Gastroesophageal sphincter (tissue), 3 donors: ENCODE results near the gene CDRT15.

ENCODE experiments used
- CTCF ChIP-seq, 4 experiments: fragments of 200-600 bp in 2 of 4; fragments of 450-650 bp in 2 of 4; sonication (generic) in 1 of 4; IDR thresholded peaks; one replicate each; pipeline ENCODE4 v1.5.1; 2017 to 2019; ENCODE audit warnings: antibody characterized with exemption in 4 of 4, mild to moderate bottlenecking in 2 of 4, moderate library complexity in 2 of 4
- POLR2AphosphoS5 ChIP-seq: sonication (generic); formaldehyde crosslinking; IDR thresholded peaks from one replicate; pipeline ENCODE4 v1.6.1; 2017; ENCODE audit warnings: antibody characterized with exemption

DNA sequence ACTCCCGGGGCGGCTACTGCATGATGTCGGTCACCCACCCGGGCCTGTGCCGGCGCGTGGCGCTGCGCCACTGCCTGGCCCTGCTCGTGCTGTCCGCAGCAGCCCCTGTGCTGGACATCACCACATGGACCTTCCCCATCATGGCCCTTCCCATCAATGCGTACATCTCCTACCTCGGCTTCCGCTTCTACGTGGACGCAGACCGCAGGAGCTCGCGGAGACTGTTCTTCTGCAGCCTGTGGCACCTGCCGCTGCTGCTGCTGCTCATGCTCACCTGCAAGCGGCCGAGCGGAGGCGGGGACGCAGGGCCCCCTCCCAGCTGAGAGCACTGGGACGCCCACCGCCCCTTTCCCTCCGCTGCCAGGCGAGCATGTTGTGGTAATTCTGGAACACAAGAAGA lies 29.8 kb downstream of the CDRT15 start:
- TF ChIP-seq CTCF (IDR thresholded peaks at IDR 0.05) (no peak), POLR2AphosphoS5 (no peak)
